K562 (cell line): Measurements from ENCODE around the gene ORM1. TPM values are rescaled to one million over a fixed set of nuclear protein-coding genes. Genes with fewer than 3 reads are reported as not detected.
A peak's percentile ranks its signal among the peaks of the same experiment; 100 is the strongest.

ENCODE experiments used
- CBFA2T2 ChIP-seq: fragments of 450-650 bp; conservative IDR thresholded peaks from 2 replicates; pipeline ENCODE4 v1.6.1; 2017; ENCODE audit warnings: mild to moderate bottlenecking
- ELF4 ChIP-seq: fragments of 450-650 bp; formaldehyde crosslinking; IDR thresholded peaks from 2 replicates; pipeline ENCODE4 v1.4.0; 2022; ENCODE audit warnings: missing genetic modification characterization
- HDAC1 ChIP-seq, 2 experiments: fragments of 450-650 bp; IDR thresholded peaks; 2 replicates each; pipeline ENCODE4 v1.6.1; 2016 to 2017; ENCODE audit warnings: inconsistent platforms in 1 of 2, mild to moderate bottlenecking in 1 of 2, moderate library complexity in 1 of 2
- MECOM ChIP-seq: fragments of 250-450 bp; sonication (Bioruptor Pico); IDR thresholded peaks from 2 replicates; pipeline ENCODE4 v1.8.0; 2022; ENCODE audit warnings: inconsistent platforms
- POLR2B ChIP-seq: fragments of 450-650 bp; IDR thresholded peaks from 2 replicates; pipeline ENCODE4 v1.6.1; 2018; ENCODE audit warnings: low read depth; ENCODE audit not compliant: partially characterized antibody
- ZMIZ1 ChIP-seq, 2 experiments: fragments of 150-350 bp in 1 of 2; IDR thresholded peaks; 2 replicates each; pipeline ENCODE4 v1.6.1; 2012 to 2016; ENCODE audit warnings: low read depth in 2 of 2, low read length in 2 of 2, mild to moderate bottlenecking in 1 of 2, moderate library complexity in 1 of 2
- ZNF165 ChIP-seq: fragments of 250-450 bp; sonication (Bioruptor Pico); IDR thresholded peaks from 2 replicates; pipeline ENCODE4 v1.4.0; 2020; ENCODE audit warnings: borderline replicate concordance
- ZNF445 ChIP-seq: fragments of 250-450 bp; sonication (Bioruptor Pico); IDR thresholded peaks from 2 replicates; pipeline ENCODE4 v1.4.0; 2020; ENCODE audit warnings: low read depth, mild to moderate bottlenecking, moderate library complexity
- ZNF449 ChIP-seq: fragments of 250-450 bp; sonication (Bioruptor Pico); IDR thresholded peaks from 2 replicates; pipeline ENCODE4 v1.8.0; 2022; ENCODE audit warnings: moderate library complexity, mild to moderate bottlenecking, inconsistent platforms
- ZNF57 ChIP-seq: fragments of 450-650 bp; formaldehyde crosslinking; IDR thresholded peaks from 2 replicates; pipeline ENCODE4 v1.4.0; 2020; ENCODE audit warnings: mild to moderate bottlenecking, moderate library complexity
- ZNF76 ChIP-seq: fragments of 250-450 bp; sonication (Bioruptor Pico); IDR thresholded peaks from 2 replicates; pipeline ENCODE4 v1.4.0; 2020; ENCODE audit warnings: mild to moderate bottlenecking, moderate library complexity, borderline replicate concordance
- polyA plus RNA-seq, 8 experiments: library from polyadenylated mRNA; depleted of rRNA in 4 of 8; stranded (reverse) in 5 of 8; unstranded in 3 of 8; fragments of >200 nt; fragmentation: Nextera tagmentation in 2 of 8; fragmentation: Illumina TruSeq in 1 of 8; extraction: Ambion mirVana in 2 of 8; extraction: Trizol in 1 of 8; gene quantifications; 2 replicates each; pipeline versions ENCODE4 v1.2.1 to v1.2.3, GENCODE V29; 2011 to 2014; ENCODE audit warnings: inconsistent platforms in 1 of 8, missing spikeins in 1 of 8
- total RNA-seq, 7 experiments: library from RNA; depleted of rRNA in 6 of 7; stranded (reverse); fragments of >200 nt in 6 of 7; fragmentation: Illumina TruSeq in 2 of 7; extraction: Trizol in 2 of 7; gene quantifications; 2 replicates each; pipeline versions ENCODE4 v1.2.1 to v1.2.3, GENCODE V29; 2011 to 2021; ENCODE audit warnings: low replicate concordance in 1 of 7

Gene ORM1
- total and polyA plus RNA-seq, 9 of the 15 experiments (the other 6 are each of a cell fraction or from before 2014, with no cell fraction given) = 2.9 TPM; not detected in 8

- no peak for TF ChIP-seq ZNF449 (CRISPR knock-in tag)
- no peak for TF ChIP-seq ZNF445 (CRISPR knock-in tag)
- TF ChIP-seq CBFA2T2 = no peak
- TF ChIP-seq ZMIZ1 (IDR thresholded peaks at IDR 0.05; ENCODE audit: low read depth in 2 of 2, low read length in 2 of 2) = no peak
- no peak for TF ChIP-seq ZNF57
- TF ChIP-seq ZNF165 (CRISPR knock-in tag) = no peak
- no peak for TF ChIP-seq MECOM (CRISPR knock-in tag)
- peak; percentile 79; the same call in 1 of the 2 replicates for TF ChIP-seq ELF4
- TF ChIP-seq POLR2B = peak; percentile 71
- no peak for TF ChIP-seq ZNF76 (CRISPR knock-in tag)
- TF ChIP-seq HDAC1 (IDR thresholded peaks at IDR 0.05) = peak in 1 of 2 experiments; percentile 26; a peak in 1 of 4 replicates
These were observed 46.6 kb downstream of the ORM1 start (continued) for GRCh38 chr9:114369216-114370130.
